Breast epithelium (tissue), 4 donors: ENCODE results near the gene LRRC74A. TPM values are rescaled to one million over a fixed set of nuclear protein-coding genes. Genes with fewer than 3 reads are reported as not detected.
A peak's percentile ranks its signal among the peaks of the same experiment; 100 is the strongest.
"Not testable (repeated sequence)": the region's sequence is repeated elsewhere in the genome, so short reads cannot be mapped to it uniquely, and the experiment has no call there.

ENCODE experiments used
- DNase-seq, 2 donors: peaks; one replicate each; pipeline ENCODE4 v3.0.0-alpha.2; 2019; ENCODE audit warnings: low spot score in 2 of 2
- H3K27ac ChIP-seq, 2 donors: fragments of 200-600 bp; sonication (generic) in 1 of 2; one replicate each; pipeline ENCODE4 v1.5.1; 2016 to 2019; ENCODE audit warnings: mild to moderate bottlenecking in 1 of 2
- H3K27me3 ChIP-seq, 2 donors: fragments of 200-600 bp; sonication (generic) in 1 of 2; one replicate each; pipeline versions ENCODE4 v1.5.1 to v1.6.0; 2017 to 2019; ENCODE audit warnings: control low read depth in 1 of 2, mild to moderate bottlenecking in 1 of 2
- H3K36me3 ChIP-seq: fragments of 200-600 bp; one replicate; pipeline ENCODE4 v1.5.1; 2019
- H3K4me1 ChIP-seq, 2 donors: fragments of 200-600 bp; sonication (generic); one replicate each; pipeline ENCODE4 v1.5.1; 2016 to 2019; ENCODE audit warnings: control low read depth in 1 of 2
- H3K4me3 ChIP-seq, 3 donors: fragments of 200-600 bp; sonication (generic); 1 replicate in 2 of 3; 2 replicates in 1 of 3; pipeline ENCODE4 v1.5.1; 2016 to 2019; ENCODE audit warnings: mild to moderate bottlenecking in 3 of 3, moderate library complexity in 2 of 3
- H3K9me3 ChIP-seq, 2 donors: fragments of 200-600 bp; sonication (generic) in 1 of 2; one replicate each; pipeline ENCODE4 v1.5.1; 2016 to 2019; ENCODE audit warnings: control low read depth in 1 of 2
- POLR2A ChIP-seq: fragments of 450-650 bp; IDR thresholded peaks from one replicate; pipeline ENCODE4 v1.6.1; 2016; ENCODE audit warnings: antibody characterized with exemption, mild to moderate bottlenecking, moderate library complexity
- POLR2AphosphoS5 ChIP-seq, 3 donors: sonication (generic); formaldehyde crosslinking; IDR thresholded peaks; one replicate each; pipeline ENCODE4 v1.6.1; 2017; ENCODE audit warnings: antibody characterized with exemption in 3 of 3
- intact Hi-C: fragments of 100-400 bp; cut with DNase I; formaldehyde crosslinking; loops from one replicate; pipeline ENCODE4 v1.15.1; 2023; ENCODE audit warnings: low total_unique reads
- total RNA-seq, 3 donors: library from RNA; depleted of rRNA; stranded (reverse); fragments of >200 nt; gene quantifications; one replicate each; pipeline ENCODE4 v1.1.0, GENCODE V29; 2016
- TF ChIP-seq, protein P1 (sequence below), 3 donors: fragments of 450-650 bp; IDR thresholded peaks; one replicate each; pipeline ENCODE4 v1.5.1; 2016 to 2017; ENCODE audit warnings: antibody characterized with exemption in 3 of 3, mild to moderate bottlenecking in 3 of 3, moderate library complexity in 3 of 3

LRRC74A gene
- total RNA-seq, 3 donors from 2014 or later = not detected

DNA sequence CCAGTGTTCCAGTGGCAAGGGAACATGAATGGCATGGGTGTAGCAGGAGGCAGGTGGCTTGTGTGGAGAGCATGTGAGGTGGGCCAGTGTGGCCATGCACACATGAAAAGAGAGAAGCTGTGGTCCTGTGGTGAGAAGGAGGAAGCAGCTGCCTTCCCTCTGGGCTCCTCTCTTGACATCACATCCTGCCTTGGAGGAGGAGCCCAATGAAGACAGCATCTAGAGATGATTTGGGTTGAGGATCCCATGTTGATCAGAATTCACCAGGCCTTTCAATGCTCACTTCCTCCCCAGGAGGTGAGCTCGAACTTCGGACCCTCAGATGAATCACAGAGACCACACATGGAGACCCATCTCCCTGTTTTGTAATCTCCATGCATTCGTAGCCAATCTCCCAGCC is 82.6 kb downstream of the LRRC74A start:
- no peak overlapping the region for H3K4me3 ChIP-seq
- H3K27me3 ChIP-seq = no peaks in the 10 kb centered on the region
- H3K27ac ChIP-seq = peak overlapping the region in 1 of 2 donors; percentile 39
- no peaks in the 10 kb centered on the region for H3K36me3 ChIP-seq
- TF ChIP-seq POLR2A (no peak), POLR2AphosphoS5 (IDR thresholded peaks at IDR 0.05) (no peak)
- TF ChIP-seq, protein P1, sequence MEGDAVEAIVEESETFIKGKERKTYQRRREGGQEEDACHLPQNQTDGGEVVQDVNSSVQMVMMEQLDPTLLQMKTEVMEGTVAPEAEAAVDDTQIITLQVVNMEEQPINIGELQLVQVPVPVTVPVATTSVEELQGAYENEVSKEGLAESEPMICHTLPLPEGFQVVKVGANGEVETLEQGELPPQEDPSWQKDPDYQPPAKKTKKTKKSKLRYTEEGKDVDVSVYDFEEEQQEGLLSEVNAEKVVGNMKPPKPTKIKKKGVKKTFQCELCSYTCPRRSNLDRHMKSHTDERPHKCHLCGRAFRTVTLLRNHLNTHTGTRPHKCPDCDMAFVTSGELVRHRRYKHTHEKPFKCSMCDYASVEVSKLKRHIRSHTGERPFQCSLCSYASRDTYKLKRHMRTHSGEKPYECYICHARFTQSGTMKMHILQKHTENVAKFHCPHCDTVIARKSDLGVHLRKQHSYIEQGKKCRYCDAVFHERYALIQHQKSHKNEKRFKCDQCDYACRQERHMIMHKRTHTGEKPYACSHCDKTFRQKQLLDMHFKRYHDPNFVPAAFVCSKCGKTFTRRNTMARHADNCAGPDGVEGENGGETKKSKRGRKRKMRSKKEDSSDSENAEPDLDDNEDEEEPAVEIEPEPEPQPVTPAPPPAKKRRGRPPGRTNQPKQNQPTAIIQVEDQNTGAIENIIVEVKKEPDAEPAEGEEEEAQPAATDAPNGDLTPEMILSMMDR (IDR thresholded peaks at IDR 0.05) = no peak
- intact Hi-C loops = no loop called here
- no peak for DNase-seq
- peaks cover 10% of the 10 kb centered on the region in 2 donors for H3K4me1 ChIP-seq
- H3K9me3 ChIP-seq = no peaks in the 10 kb centered on the region

DNA sequence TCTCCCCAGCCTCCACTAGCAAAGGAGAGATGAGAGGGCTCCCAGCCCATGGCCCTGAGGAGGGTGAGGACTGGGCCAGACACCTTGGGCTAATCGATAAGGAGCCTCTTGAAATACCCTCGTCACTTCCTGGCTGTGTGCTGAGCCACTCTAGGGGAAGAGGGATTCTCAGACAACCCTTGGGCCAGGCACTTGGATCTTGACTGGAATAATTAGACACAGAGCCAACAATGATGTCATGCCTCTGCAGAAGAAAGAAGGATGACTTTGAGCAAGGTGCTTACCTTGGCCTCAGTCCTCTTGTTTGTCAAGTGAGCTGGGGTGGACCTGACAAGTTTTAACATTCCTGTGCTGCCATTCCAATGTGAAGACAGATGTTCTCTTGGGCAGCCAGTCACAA is 83.1 kb downstream of the LRRC74A start:
- TF ChIP-seq POLR2AphosphoS5 (IDR thresholded peaks at IDR 0.05) (no peak), POLR2A (no peak)
- TF ChIP-seq, protein P1 (IDR thresholded peaks at IDR 0.05) = no peak
- no peak for DNase-seq
- peak overlapping the region in 1 of 2 donors; percentile 39 for H3K27ac ChIP-seq
- H3K4me1 ChIP-seq = peaks cover 9 to 10% of the 10 kb centered on the region in 2 donors
- no peaks in the 10 kb centered on the region for H3K36me3 ChIP-seq
- intact Hi-C loops = no loop called here
- no peaks in the 10 kb centered on the region for H3K9me3 ChIP-seq
- H3K27me3 ChIP-seq = no peaks in the 10 kb centered on the region
- H3K4me3 ChIP-seq = no peak overlapping the region

DNA sequence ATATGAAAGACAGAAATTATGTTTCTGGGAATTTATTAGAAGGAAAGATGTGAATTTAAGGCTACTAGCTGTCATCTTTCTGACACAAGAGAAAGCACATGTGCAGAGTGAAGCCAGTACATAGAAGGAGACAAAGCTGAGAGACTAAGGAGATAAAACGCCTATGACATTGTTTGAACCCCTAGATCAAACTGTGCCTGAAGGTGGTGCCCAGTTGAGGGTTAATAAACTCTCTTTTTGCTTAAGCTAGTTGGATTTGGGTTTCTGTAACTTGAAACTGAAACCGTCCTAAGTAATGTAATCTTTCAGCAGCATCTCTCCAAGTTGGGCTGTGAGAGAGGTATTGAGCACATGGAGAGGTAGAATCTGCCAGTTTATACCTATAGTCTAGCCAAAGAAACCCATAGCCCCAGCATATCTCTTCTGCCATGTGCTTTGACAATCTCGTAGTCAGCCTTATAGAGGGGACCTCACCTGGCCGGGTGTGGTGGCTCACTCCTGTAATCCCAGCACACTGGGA is 84.2 kb downstream of the LRRC74A start:
- no peaks in the 10 kb centered on the region for H3K36me3 ChIP-seq
- H3K9me3 ChIP-seq = no peaks in the 10 kb centered on the region
- H3K27me3 ChIP-seq = no peaks in the 10 kb centered on the region
- TF ChIP-seq POLR2A (no peak), POLR2AphosphoS5 (IDR thresholded peaks at IDR 0.05) (no peak)
- TF ChIP-seq, protein P1 (IDR thresholded peaks at IDR 0.05) = no peak
- H3K27ac ChIP-seq = no peak overlapping the region
- no peak for DNase-seq
- peaks cover 0 to 6% of the 10 kb centered on the region in 2 donors for H3K4me1 ChIP-seq
- intact Hi-C loops = loop anchor here (5.0 to 10.0 kb wide), 2 partner anchors 144 to 928 kb away; partner anchors contain the start of gene TGFB3
- H3K4me3 ChIP-seq = no peak overlapping the region

DNA sequence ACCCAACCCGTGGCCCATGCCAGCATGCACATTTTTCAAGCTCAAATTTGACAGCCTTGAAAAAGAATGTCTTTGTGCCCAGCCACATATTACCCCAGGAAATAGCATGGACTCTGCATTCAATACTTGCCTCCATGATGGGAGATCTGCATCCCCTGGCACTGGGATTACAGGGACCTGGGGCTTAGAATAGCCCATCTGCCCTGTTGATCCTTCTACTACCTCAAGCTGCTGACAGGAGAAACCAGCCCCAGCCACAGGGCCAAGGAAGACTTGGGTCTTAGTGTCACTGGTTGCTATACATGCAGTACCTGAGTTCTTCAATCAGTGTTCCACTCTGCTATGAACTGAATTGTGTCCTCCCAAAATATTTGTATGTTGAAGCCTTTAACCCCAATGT is 85.3 kb downstream of the LRRC74A start:
- H3K36me3 ChIP-seq = no peaks in the 10 kb centered on the region
- H3K4me1 ChIP-seq = peaks cover 0 to 6% of the 10 kb centered on the region in 2 donors
- TF ChIP-seq POLR2A (no peak), POLR2AphosphoS5 (IDR thresholded peaks at IDR 0.05) (no peak)
- TF ChIP-seq, protein P1 (IDR thresholded peaks at IDR 0.05) = no peak
- no peak overlapping the region for H3K4me3 ChIP-seq
- DNase-seq = no peak
- no peaks in the 10 kb centered on the region for H3K27me3 ChIP-seq
- no peak overlapping the region for H3K27ac ChIP-seq
- no peaks in the 10 kb centered on the region for H3K9me3 ChIP-seq
- intact Hi-C loops = loop anchor here (5.0 to 10.0 kb wide), 2 partner anchors 143 to 929 kb away; partner anchors contain the start of gene TGFB3

DNA sequence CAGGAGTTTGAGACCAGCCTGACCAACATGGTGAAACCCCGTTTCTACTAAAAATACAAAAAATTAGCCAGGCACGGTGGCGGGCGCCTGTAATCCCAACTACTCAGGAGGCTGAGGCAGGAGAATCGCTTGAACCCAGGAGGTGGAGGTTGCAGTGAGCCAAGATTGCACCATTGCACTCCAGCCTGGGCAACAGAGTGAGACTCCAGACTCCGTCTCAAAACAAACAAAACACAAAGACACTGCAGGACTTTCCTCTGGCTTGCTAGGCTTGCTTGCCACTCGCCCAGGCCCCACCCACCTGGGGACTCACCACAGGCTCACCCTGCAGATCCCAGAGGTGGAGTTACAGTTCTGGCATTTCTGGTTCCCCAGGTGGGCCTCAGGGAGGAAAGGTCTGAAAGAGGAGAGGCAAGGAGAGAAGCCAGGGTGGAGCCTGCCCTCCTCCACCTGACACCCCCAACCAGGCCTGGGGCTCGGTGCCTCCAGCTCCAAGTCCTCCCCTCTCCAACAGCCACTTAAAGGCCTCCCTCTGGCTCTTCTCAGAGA is 88.4 kb downstream of the LRRC74A start:
- H3K36me3 ChIP-seq, H3K9me3 ChIP-seq, H3K4me3 ChIP-seq, H3K27ac ChIP-seq, H3K27me3 ChIP-seq: not testable (repeated sequence)
- intact Hi-C loops = loop anchor here (5.0 to 10.0 kb wide), 2 partner anchors 140 to 932 kb away; partner anchors contain the start of gene TGFB3
- DNase-seq = peak; percentile 50 to 62
- peaks cover 13 to 29% of the 10 kb centered on the region in 2 donors for H3K4me1 ChIP-seq
